LNCaP clone FGC (cell line): ENCODE results near the gene KHDRBS2.

Source experiments
- DNase-seq: peaks from one replicate; pipeline ENCODE4 v3.0.0-alpha.2; 2011; ENCODE audit warnings: low read depth
- H3K4me3 ChIP-seq: 2 replicates; pipeline ENCODE4 v1.5.1; 2011; ENCODE audit warnings: mild to moderate bottlenecking, low read depth, low read length, control low read depth
- CTCF ChIP-seq: IDR thresholded peaks from 2 replicates; pipeline ENCODE4 v1.5.1; 2012; ENCODE audit warnings: mild to moderate bottlenecking; ENCODE audit not compliant: control insufficient read depth, insufficient read depth; ENCODE audit errors: extremely low read depth

Gene KHDRBS2

GRCh38 chr6:61688165-61688564 is 597.9 kb downstream of the KHDRBS2 start:
- TF ChIP-seq CTCF = no peak
- no peak overlapping the region for H3K4me3 ChIP-seq
- no peak for DNase-seq

- no peak for TF ChIP-seq CTCF
- no peak overlapping the region for H3K4me3 ChIP-seq
- DNase-seq = no peak
Measured at GRCh38 chr6:61682562-61682961, 603.5 kb downstream of the KHDRBS2 start.

- TF ChIP-seq CTCF = no peak
- DNase-seq = no peak
- H3K4me3 ChIP-seq = no peak overlapping the region
Measured at GRCh38 chr6:61679625-61680024, 606.4 kb downstream of the KHDRBS2 start.

GRCh38 chr6:61675734-61676133 is 610.3 kb downstream of the KHDRBS2 start:
- TF ChIP-seq CTCF = no peak
- no peak overlapping the region for H3K4me3 ChIP-seq
- DNase-seq = no peak

- H3K4me3 ChIP-seq = no peak overlapping the region
- TF ChIP-seq CTCF = no peak
- no peak for DNase-seq
Measured at GRCh38 chr6:61649845-61650244, 636.2 kb downstream of the KHDRBS2 start.

- no peak overlapping the region for H3K4me3 ChIP-seq
- DNase-seq = no peak
- no peak for TF ChIP-seq CTCF
Measured at GRCh38 chr6:61640463-61640862, 645.6 kb downstream of the KHDRBS2 start.
